Heart left ventricle (tissue), 16 donors: ENCODE measurements around the gene PARS2. TPM values are rescaled to one million over a fixed set of nuclear protein-coding genes. Genes with fewer than 3 reads are reported as not detected.

Experiments
- ATAC-seq, 4 donors: fragments of 200-7000 bp; cut with Tn5 transposase; one replicate each; pipeline ENCODE4 v1.9.1; 2020 to 2022; ENCODE audit warnings: moderate library complexity in 4 of 4, mild to moderate bottlenecking in 3 of 4, moderate number of reproducible peaks in 1 of 4
- DNase-seq, 5 donors: peaks; one replicate each; pipeline ENCODE4 v3.0.0-alpha.2; 2020
- H3K27ac ChIP-seq, 12 donors: fragments of 200-600 bp; sonication (generic) in 4 of 12; one replicate each; pipeline versions ENCODE4 v1.5.0 to v1.8.0; 2016 to 2022; ENCODE audit warnings: mild to moderate bottlenecking in 2 of 12
- H3K27me3 ChIP-seq, 9 donors: fragments of 200-600 bp; sonication (generic) in 2 of 9; one replicate each; pipeline versions ENCODE4 v1.5.1 to v1.8.0; 2016 to 2022; ENCODE audit warnings: mild to moderate bottlenecking in 3 of 9
- H3K36me3 ChIP-seq, 9 donors: fragments of 200-600 bp; sonication (generic) in 2 of 9; one replicate each; pipeline versions ENCODE4 v1.5.0 to v1.8.0; 2018 to 2022; ENCODE audit warnings: mild to moderate bottlenecking in 2 of 9
- H3K4me1 ChIP-seq, 12 donors: fragments of 200-600 bp; sonication (generic) in 4 of 12; one replicate each; pipeline versions ENCODE4 v1.5.0 to v1.8.0; 2016 to 2022; ENCODE audit warnings: mild to moderate bottlenecking in 3 of 12
- H3K4me3 ChIP-seq, 12 donors: fragments of 200-600 bp; sonication (generic) in 4 of 12; one replicate each; pipeline versions ENCODE4 v1.5.0 to v1.8.0; 2017 to 2022; ENCODE audit warnings: mild to moderate bottlenecking in 9 of 12, moderate library complexity in 4 of 12
- H3K9me3 ChIP-seq, 12 donors: fragments of 200-600 bp; sonication (generic) in 4 of 12; one replicate each; pipeline versions ENCODE4 v1.5.0 to v1.8.0; 2016 to 2022; ENCODE audit warnings: mild to moderate bottlenecking in 1 of 12
- CTCF ChIP-seq, 12 donors: fragments of 200-600 bp; sonication (generic) in 4 of 12; IDR thresholded peaks; one replicate each; pipeline versions ENCODE4 v1.5.0 to v1.8.0; 2018 to 2022; ENCODE audit warnings: antibody characterized with exemption in 12 of 12, mild to moderate bottlenecking in 5 of 12
- POLR2A ChIP-seq, 2 donors: fragments of 450-650 bp; IDR thresholded peaks; one replicate each; pipeline ENCODE4 v1.6.1; 2017; ENCODE audit warnings: antibody characterized with exemption in 2 of 2, mild to moderate bottlenecking in 2 of 2, moderate library complexity in 2 of 2
- WGBS, 4 donors: extraction: QIAGEN DNeasy Blood & Tissue Kit in 2 of 4; methylation state at CpG; one replicate each; pipeline versions ENCODE4 v1.1.5 to v1.1.7; 2013 to 2018; 5-methylcytosine and 5-hydroxymethylcytosine counted together
- intact Hi-C, 10 donors: fragments of 100-400 bp; cut with DNase I; formaldehyde crosslinking; loops; one replicate each; pipeline versions ENCODE4 v1.11.1 to v1.14.2; 2022
- polyA plus RNA-seq, 2 donors: library from polyadenylated mRNA; stranded (reverse); fragments of 200-250 nt; gene quantifications; one replicate each; pipeline ENCODE4 v1.2.3, GENCODE V29; 2013
- total RNA-seq, 9 donors: library from RNA; depleted of rRNA in 2 of 9; stranded (reverse); fragments of >200 nt in 2 of 9; fragmentation: NEBNext Ultra II Directional in 3 of 9; extraction: Animal tissue kit (Norgen Biotek cat#: 25700) in 3 of 9; gene quantifications; one replicate each; pipeline versions ENCODE4 v1.1.0 to v1.2.4, GENCODE V29; 2016 to 2023
- donor health status: ischemic (EF 13 %, LVEDD 7.1; RV severe dilation, severe dysfunction).
- donor health status: healthy with polysubstance abuse.
- donor health status: DM: no; HTN: yes; CAD: no.
- donor health status: DM: no; HTN: no; CAD: no.
- donor health status: ischemic (EF 25% LVEDD 6.9; RV normal size, moderate dysfunction).
- donor health status: ischemic (EF 25% LVEDD 5.7; RV mildly dilated, moderate dysfunction).
- donor health status: healthy.
- donor health status: DM: yes; HTN: yes; CAD: no.
- donor health status: ischemic (EF 35%, LVEDD 5.7; RV mildly dilated, moderate dysfunction).
- donor health status: nonischemic (EF 11% LVEDD 7.7; RV severe dilation, severe dysfunction).
- donor health status: DM: yes; HTN: yes; CAD: no.
- donor health status: PGD.
- donor health status: ischemic (EF 29% LVEDD 5.4; RV normal size, mild dysfunction).
- donor health status: nonischemic (EF 23%, LVEDD 6.1; RV moderate dilation, normal function).

The PARS2 gene
- total and polyA plus RNA-seq, 11 donors, result 1.7 to 7.7 (median 4.7) TPM

- 32 to 37% (median 33%) methylated on average over 13 of the region's 13 CpGs for WGBS, 4 donors
- Histone ChIP-seq H3K27ac (no peak overlapping the region), H3K4me1 (no peaks in the 10 kb centered on the region), H3K9me3 (no peaks in the 10 kb centered on the region), H3K27me3 (peaks cover 0 to 6% (median 0%) of the 10 kb centered on the region in 9 donors), H3K4me3 (no peak overlapping the region), H3K36me3 (no peaks in the 10 kb centered on the region)
- no peak for TF ChIP-seq POLR2A (IDR thresholded peaks at IDR 0.05)
- TF ChIP-seq CTCF (IDR thresholded peaks at IDR 0.05), result peak; percentile 60 to 79 (median 75)
- DNase-seq, result peak in 4 of 5 donors; percentile 32 to 64 (median 56)
- peak; percentile 82 to 89 (median 86) for ATAC-seq
- intact Hi-C loops, result loop anchor here in 7 of 10 donors (2.0 to 10.0 kb wide), 7 partner anchors 136 to 950 kb away; no protein-coding TSS in a partner anchor
Measured at GRCh38 chr1:54810153-54810942, 46.0 kb upstream of the PARS2 start.

- WGBS, 4 donors, result 61 to 66% (median 64%) methylated on average over 3 of the region's 3 CpGs
- intact Hi-C loops, result loop anchor here in 9 of 10 donors (2.0 to 10.0 kb wide), 9 partner anchors 135 to 949 kb away; no protein-coding TSS in a partner anchor
- H3K36me3 ChIP-seq, result no peaks in the 10 kb centered on the region
- peaks cover 0 to 2% (median 0%) of the 10 kb centered on the region in 12 donors for H3K4me1 ChIP-seq
- peaks cover 0 to 7% (median 0%) of the 10 kb centered on the region in 9 donors for H3K27me3 ChIP-seq
- H3K9me3 ChIP-seq, result no peaks in the 10 kb centered on the region
- DNase-seq (no peak), ATAC-seq (no peak)
- no peak overlapping the region for H3K27ac ChIP-seq
- TF ChIP-seq POLR2A (IDR thresholded peaks at IDR 0.05) (no peak), CTCF (IDR thresholded peaks at IDR 0.05) (no peak)
- H3K4me3 ChIP-seq, result no peak overlapping the region
Measured at GRCh38 chr1:54809496-54810074, 45.3 kb upstream of the PARS2 start.

GRCh38 chr1:54808443-54809207 lies 44.3 kb upstream of the PARS2 start:
- DNase-seq (peak in 1 of 5 donors; percentile 3), ATAC-seq (no peak)
- peaks cover 0 to 6% (median 0%) of the 10 kb centered on the region in 12 donors for H3K4me1 ChIP-seq
- no peak overlapping the region for H3K4me3 ChIP-seq
- 69 to 76% (median 72%) methylated on average over 10 to 12 of the region's 12 CpGs for WGBS, 4 donors
- TF ChIP-seq CTCF (IDR thresholded peaks at IDR 0.05) (peak in 1 of 12 donors; percentile 3), POLR2A (IDR thresholded peaks at IDR 0.05) (no peak)
- no peak overlapping the region for H3K27ac ChIP-seq
- H3K9me3 ChIP-seq, result no peaks in the 10 kb centered on the region
- H3K36me3 ChIP-seq, result no peaks in the 10 kb centered on the region
- peaks cover 0 to 8% (median 0%) of the 10 kb centered on the region in 9 donors for H3K27me3 ChIP-seq
- intact Hi-C loops, result loop anchor here in 5 of 10 donors (5.0 to 10.0 kb wide), 4 partner anchors 136 to 741 kb away; no protein-coding TSS in a partner anchor
